Muscle layer of duodenum (tissue), 2 donors: ENCODE results near the gene AFF3.
"Not testable (repeated sequence)": the region's sequence is repeated elsewhere in the genome, so short reads cannot be mapped to it uniquely, and the experiment has no call there.

ENCODE experiments used
- H3K27ac ChIP-seq: one replicate; pipeline ENCODE4 v1.7.0; 2013; ENCODE audit warnings: mild to moderate bottlenecking, low read length
- H3K27me3 ChIP-seq: one replicate; pipeline ENCODE4 v1.7.0; 2013; ENCODE audit warnings: low read depth, mild to moderate bottlenecking, control low read depth, low read length
- H3K36me3 ChIP-seq, 2 donors: one replicate each; pipeline ENCODE4 v1.7.0; 2013; ENCODE audit warnings: low read length in 2 of 2, control low read depth in 1 of 2, mild to moderate bottlenecking in 1 of 2; ENCODE audit not compliant: insufficient read depth in 2 of 2, control insufficient read depth in 1 of 2
- H3K4me1 ChIP-seq, 2 donors: one replicate each; pipeline ENCODE4 v1.7.0; 2013; ENCODE audit warnings: low read length in 2 of 2, mild to moderate bottlenecking in 2 of 2, control low read depth in 1 of 2, moderate library complexity in 1 of 2; ENCODE audit not compliant: insufficient read depth in 2 of 2, control insufficient read depth in 1 of 2
- H3K4me3 ChIP-seq, 2 donors: one replicate each; pipeline ENCODE4 v1.7.0; 2013; ENCODE audit warnings: low read length in 2 of 2, low read depth in 1 of 2, mild to moderate bottlenecking in 1 of 2
- H3K9me3 ChIP-seq, 2 donors: one replicate each; pipeline ENCODE4 v1.7.0; 2013; ENCODE audit warnings: low read length in 2 of 2, control low read depth in 1 of 2, mild to moderate bottlenecking in 1 of 2; ENCODE audit not compliant: control insufficient read depth in 1 of 2
- donor health status: healthy.

The AFF3 gene

DNA sequence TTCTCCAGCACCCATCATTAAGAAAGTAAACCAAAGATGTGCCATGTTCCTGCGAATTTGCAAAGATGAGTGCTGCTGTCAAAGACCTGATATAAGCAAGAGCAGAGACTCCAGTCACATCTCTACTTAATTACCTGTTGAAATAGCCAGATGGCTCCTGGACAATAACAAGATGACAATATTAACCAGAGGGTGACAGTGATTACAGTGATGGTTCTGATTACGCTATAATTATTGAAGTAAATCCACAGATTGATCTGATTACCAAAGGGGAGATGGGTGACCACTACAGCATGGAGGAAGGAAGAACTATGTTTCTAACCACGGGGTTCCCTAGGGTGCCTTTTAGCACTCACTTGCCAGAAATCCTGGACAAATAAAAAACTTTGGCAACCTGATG lies 36.5 kb upstream of the AFF3 start:
- H3K9me3 ChIP-seq, result no peaks in the 10 kb centered on the region
- H3K4me1 ChIP-seq, result no peaks in the 10 kb centered on the region
- H3K36me3 ChIP-seq, result no peaks in the 10 kb centered on the region
- H3K4me3 ChIP-seq, result no peak overlapping the region
- H3K27me3 ChIP-seq, result no peaks in the 10 kb centered on the region
- H3K27ac ChIP-seq, result no peak overlapping the region

DNA sequence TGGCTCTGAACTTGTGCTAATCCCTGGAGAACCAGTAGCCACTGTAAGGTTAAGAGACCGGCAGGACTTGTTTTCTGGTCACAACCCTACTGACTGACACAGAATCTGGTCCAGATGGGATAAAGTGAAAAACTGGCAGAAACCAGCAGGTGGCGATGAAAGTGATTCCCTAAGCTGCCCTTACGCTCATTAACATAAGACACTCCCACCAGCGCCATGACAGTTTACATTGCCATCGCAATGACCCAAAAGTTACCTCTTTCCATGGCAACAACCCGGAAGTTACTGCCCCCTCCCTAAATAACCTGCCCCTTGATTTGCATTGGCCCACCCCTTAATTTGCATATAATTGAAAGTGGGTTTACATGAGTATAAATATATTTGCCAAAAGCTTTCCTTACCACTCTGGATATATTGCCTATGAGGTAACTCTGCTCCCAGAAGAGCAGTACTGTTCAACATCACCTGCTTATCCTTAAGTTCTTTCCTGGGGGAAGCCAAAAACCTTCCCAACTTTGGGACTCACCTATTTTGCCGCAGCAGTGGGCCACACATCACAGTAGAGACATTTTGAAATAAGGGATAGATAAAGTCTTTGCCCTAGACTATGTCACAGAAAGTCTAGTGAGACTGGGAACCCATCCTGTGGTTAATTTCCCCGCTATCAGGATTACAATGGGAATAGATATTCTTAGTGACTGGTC lies 35.8 kb upstream of the AFF3 start:
- no peak overlapping the region for H3K27ac ChIP-seq
- H3K4me3 ChIP-seq, result no peak overlapping the region

DNA sequence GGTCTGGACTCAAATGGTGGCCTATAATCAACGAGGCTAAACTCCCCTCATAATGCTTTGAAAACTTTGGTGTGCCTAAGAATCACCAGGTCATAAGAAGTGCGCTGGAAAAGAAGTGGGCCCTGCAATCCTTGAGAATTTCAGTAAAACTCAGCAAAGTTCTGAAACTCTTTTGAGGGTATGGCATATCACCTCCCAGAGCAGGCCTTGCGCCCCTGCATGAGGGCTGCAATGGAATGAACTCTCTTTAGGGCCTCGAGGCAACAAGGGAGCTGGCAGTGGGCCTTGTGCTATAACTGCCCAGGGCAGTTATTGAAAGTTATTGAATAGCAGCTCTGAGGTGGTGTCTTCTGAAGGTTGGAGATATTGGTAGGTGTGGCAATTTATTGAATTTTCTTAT lies 34.5 kb upstream of the AFF3 start:
- H3K9me3 ChIP-seq, result no peaks in the 10 kb centered on the region
- H3K36me3 ChIP-seq, result no peaks in the 10 kb centered on the region
- H3K27ac ChIP-seq, result no peak overlapping the region
- no peak overlapping the region for H3K4me3 ChIP-seq
- no peaks in the 10 kb centered on the region for H3K27me3 ChIP-seq
- H3K4me1 ChIP-seq, result no peaks in the 10 kb centered on the region

More for the DNA sequence above, 35.8 kb upstream of the AFF3 start:
- H3K9me3 ChIP-seq, result no peaks in the 10 kb centered on the region
- no peaks in the 10 kb centered on the region for H3K4me1 ChIP-seq
- no peaks in the 10 kb centered on the region for H3K27me3 ChIP-seq
- no peaks in the 10 kb centered on the region for H3K36me3 ChIP-seq

DNA sequence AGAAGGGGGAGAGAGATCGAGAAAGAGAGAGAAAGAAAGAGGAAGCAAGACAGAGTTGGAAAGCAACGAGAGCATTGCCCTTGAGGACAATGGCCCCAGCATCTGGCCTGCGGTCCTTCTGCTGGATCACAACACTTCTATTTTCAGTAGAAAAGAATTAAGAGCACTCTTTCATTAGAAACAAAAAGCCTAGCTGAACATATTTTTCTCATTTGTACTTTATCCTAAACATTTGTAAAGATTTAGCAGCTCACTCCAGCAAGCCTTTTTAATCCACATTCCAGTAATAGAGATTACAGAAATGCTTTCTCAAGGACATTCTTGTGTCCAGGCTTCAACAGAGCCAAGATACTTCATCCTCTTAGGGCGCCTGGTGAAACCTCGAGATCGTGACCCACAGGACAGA lies 31.6 kb upstream of the AFF3 start:
- Histone ChIP-seq H3K27me3 (no peaks in the 10 kb centered on the region), H3K9me3 (no peaks in the 10 kb centered on the region), H3K27ac (no peak overlapping the region), H3K36me3 (no peaks in the 10 kb centered on the region), H3K4me1 (no peaks in the 10 kb centered on the region), H3K4me3 (no peak overlapping the region)

DNA sequence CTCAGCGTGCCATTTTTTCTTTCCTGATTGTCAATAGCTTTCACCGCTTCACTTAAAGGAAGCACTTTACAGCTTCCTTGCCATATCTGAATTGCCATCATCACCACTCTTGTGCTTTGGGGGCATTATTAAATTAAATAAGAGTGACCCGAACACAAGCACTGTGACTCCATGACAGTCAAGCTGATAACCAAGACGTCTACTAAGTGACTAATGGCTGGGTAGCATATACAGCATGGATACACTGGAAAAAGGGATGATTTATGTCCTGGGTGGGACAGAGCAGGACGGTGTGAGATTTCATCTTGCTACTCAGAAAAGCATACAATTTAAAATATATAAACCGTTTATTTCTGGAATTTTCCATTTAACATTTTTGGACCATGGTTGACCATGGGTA lies 24.3 kb upstream of the AFF3 start:
- H3K36me3 ChIP-seq, result no peaks in the 10 kb centered on the region
- no peak overlapping the region for H3K27ac ChIP-seq
- H3K27me3 ChIP-seq, result no peaks in the 10 kb centered on the region
- peaks cover 0 to 2% of the 10 kb centered on the region in 2 donors for H3K9me3 ChIP-seq
- H3K4me3 ChIP-seq, result no peak overlapping the region
- no peaks in the 10 kb centered on the region for H3K4me1 ChIP-seq

DNA sequence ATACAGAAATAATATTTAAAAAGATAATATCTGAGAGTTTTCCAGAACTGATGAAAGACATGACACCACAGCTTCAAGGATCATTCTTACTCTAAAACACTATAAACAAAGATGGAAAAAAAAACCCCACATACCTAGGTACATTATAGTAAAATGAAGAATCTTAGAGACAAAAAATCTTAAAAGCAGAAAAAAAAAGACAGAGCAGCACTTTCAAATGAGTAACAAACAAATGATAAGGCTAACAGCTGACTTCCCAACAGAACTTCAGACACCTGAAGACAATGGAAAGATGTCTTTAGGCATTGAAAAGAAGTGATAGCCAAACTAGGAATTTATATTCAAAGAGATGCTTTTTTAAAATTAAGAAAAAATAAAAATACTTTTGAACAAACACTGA lies 21.2 kb upstream of the AFF3 start:
- H3K9me3 ChIP-seq, result peaks cover 0 to 2% of the 10 kb centered on the region in 2 donors
- no peak overlapping the region for H3K27ac ChIP-seq

DNA sequence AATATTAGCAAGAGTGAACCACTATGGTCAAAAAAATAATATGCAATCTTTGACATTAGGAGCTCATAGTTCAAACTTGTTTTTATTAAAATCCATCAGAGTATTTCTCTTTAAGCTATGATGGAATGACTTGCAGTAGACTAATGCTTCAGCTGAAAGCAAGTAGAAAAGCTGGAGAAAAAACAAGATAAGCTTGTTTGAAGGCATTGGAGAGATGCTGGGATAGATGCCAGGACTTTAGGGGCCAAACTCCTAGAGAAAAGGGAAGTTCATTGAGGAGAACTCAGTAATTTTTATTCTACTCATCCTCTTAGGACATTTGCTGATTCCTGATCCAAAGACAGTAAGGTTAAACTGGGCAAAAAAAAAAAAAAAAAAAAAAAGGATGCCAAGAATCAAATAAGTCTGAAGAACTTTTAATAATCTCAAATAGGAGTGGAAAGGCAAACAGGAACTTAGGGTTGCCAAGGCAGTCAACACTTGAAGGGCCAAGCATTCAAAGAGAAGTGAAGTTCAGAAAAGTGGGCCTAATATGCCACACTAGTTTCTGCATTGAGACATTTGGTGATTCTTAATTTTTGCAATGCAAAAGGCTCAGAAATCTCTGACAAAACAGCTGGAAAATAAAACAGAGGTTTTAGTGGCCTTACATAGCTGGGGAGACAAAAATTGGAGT lies 19.7 kb upstream of the AFF3 start:
- H3K27ac ChIP-seq, result no peak overlapping the region
- no peak overlapping the region for H3K4me3 ChIP-seq
- H3K4me1 ChIP-seq, result no peaks in the 10 kb centered on the region
- H3K27me3 ChIP-seq, result no peaks in the 10 kb centered on the region
- no peaks in the 10 kb centered on the region for H3K36me3 ChIP-seq
- H3K9me3 ChIP-seq, result peaks cover 0 to 2% of the 10 kb centered on the region in 2 donors

More for the DNA sequence above, 21.2 kb upstream of the AFF3 start:
- no peaks in the 10 kb centered on the region for H3K36me3 ChIP-seq
- no peak overlapping the region for H3K4me3 ChIP-seq
- H3K27me3 ChIP-seq, result no peaks in the 10 kb centered on the region
- no peaks in the 10 kb centered on the region for H3K4me1 ChIP-seq

DNA sequence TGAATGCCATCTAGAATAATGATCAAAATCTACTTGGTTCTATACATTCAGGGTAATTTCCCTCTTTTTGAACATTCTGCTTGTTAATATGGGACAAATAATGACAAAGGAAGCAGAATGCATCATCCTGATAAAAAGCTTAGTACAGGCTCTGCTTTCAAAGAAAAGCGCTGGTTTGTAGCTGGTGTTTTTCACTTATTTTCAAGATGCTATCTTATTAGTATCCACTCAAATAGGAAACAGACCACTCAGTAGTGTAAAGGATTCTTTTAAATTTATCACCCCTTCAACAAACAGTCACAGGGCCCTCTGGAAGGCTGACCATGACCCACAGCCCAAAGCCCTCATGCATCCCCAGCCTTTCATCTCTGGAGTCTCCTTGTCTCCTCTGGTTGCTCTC lies 18.0 kb upstream of the AFF3 start:
- Histone ChIP-seq H3K9me3 (peaks cover 0 to 2% of the 10 kb centered on the region in 2 donors), H3K27ac (no peak overlapping the region), H3K4me1 (no peaks in the 10 kb centered on the region), H3K36me3 (no peaks in the 10 kb centered on the region), H3K4me3 (no peak overlapping the region), H3K27me3 (no peaks in the 10 kb centered on the region)

DNA sequence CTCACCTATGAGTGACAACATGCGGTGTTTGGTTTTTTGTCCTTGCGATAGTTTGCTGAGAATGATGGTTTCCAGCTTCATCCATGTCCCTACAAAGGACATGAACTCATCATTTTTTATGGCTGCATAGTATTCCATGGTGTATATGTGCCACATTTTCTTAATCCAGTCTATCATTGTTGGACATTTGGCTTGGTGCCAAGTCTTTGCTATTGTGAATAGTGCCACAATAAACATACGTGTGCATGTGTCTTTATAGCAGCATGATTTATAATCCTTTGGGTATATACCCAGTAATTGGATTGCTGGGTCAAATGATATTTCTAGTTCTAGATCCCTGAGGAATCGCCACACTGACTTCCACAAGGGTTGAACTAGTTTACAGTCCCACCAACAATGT lies 9.4 kb upstream of the AFF3 start:
- H3K27ac ChIP-seq, H3K9me3 ChIP-seq, H3K27me3 ChIP-seq, H3K4me1 ChIP-seq, H3K4me3 ChIP-seq, H3K36me3 ChIP-seq: not testable (repeated sequence)

DNA sequence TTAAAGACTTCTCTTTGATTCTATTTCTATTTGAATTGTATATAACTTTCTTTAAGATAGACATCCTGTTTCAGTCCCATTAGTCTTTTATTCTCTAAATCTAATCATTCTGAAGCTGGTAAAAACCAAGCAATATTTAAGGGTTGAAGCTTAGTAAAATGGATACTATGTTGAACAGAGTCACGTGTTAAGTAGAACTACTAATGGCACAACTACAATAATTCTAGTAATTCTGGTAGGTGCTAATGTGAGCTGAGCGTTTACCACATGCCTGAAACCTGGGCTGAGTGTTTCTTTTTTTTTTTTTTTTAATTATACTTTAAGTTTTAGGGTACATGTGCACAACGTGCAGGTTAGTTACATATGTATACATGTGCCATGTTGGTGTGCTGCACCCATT lies 8.9 kb upstream of the AFF3 start:
- Histone ChIP-seq H3K27me3 (no peaks in the 10 kb centered on the region), H3K4me1 (no peaks in the 10 kb centered on the region), H3K4me3 (no peak overlapping the region), H3K27ac (no peak overlapping the region), H3K36me3 (no peaks in the 10 kb centered on the region), H3K9me3 (peaks cover 0 to 3% of the 10 kb centered on the region in 2 donors)

DNA sequence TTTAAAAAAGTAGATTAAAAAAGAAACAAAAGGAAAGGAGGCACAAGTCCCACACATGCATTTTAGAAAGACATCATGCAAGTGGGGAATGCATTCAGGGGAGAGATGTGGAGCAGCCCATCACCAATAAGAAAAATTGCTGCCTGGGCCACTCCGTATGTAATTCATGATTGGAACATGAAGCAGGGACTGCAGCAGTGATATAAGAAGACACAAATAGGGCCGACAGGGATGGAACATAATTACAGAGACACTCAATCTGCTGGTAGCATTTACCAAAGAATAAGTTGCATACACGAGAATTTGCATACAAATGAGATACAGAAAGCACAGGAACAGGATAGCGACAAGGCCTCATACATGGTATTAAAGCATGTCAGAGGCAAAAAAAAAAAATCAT lies 6.5 kb upstream of the AFF3 start:
- Histone ChIP-seq H3K4me3 (no peak overlapping the region), H3K9me3 (peaks cover 0 to 3% of the 10 kb centered on the region in 2 donors), H3K27ac (no peak overlapping the region), H3K36me3 (no peaks in the 10 kb centered on the region), H3K4me1 (no peaks in the 10 kb centered on the region), H3K27me3 (no peaks in the 10 kb centered on the region)

DNA sequence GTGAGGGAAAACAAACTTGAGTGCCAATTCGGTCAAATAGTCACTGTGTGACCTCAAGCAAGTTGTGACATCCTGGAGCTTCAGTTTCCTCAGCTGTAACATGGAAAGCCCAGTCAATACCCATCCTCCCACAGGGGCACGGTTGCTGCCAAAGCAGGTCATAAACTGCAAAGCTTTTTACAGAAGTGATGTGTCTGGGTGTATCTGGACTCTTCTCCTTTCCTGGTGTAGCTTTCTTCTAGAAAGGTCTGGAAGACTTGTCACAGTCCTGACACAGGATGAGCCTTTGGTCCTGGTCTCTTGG lies 4.2 kb upstream of the AFF3 start:
- Histone ChIP-seq H3K4me1 (no peaks in the 10 kb centered on the region), H3K36me3 (no peaks in the 10 kb centered on the region), H3K27me3 (no peaks in the 10 kb centered on the region), H3K27ac (no peak overlapping the region), H3K4me3 (no peak overlapping the region), H3K9me3 (peaks cover 0 to 3% of the 10 kb centered on the region in 2 donors)
